ENCODE measurements around the gene MIPOL1.
"Not testable (repeated sequence)": the region's sequence is repeated elsewhere in the genome, so short reads cannot be mapped to it uniquely, and the experiment has no call there.

Gene MIPOL1

GRCh38 chr14:37545174-37545573 lies 347.4 kb downstream of the MIPOL1 start:
- DNase-seq (ENCODE audit: low read depth in 2 of 2): no peak

- no peak for DNase-seq (ENCODE audit: low read depth in 2 of 2)
Observed at GRCh38 chr14:37546621-37547447, 349.1 kb downstream of the MIPOL1 start.

- no peak for DNase-seq (ENCODE audit: low read depth in 2 of 2)
Observed at GRCh38 chr14:37550511-37550910, 352.8 kb downstream of the MIPOL1 start.

- DNase-seq (ENCODE audit: low read depth in 2 of 2): no peak
Observed at GRCh38 chr14:37551119-37551518, 353.4 kb downstream of the MIPOL1 start.

- DNase-seq (ENCODE audit: low read depth in 2 of 2): no peak
Observed at GRCh38 chr14:37553935-37554550, 356.3 kb downstream of the MIPOL1 start.

- DNase-seq (ENCODE audit: low read depth in 2 of 2): not testable (repeated sequence)
Observed at GRCh38 chr14:37555596-37555995, 357.9 kb downstream of the MIPOL1 start.

- DNase-seq (ENCODE audit: low read depth in 2 of 2): no peak
Observed at GRCh38 chr14:37558740-37559139, 361.0 kb downstream of the MIPOL1 start.

GRCh38 chr14:37559386-37559785 lies 361.6 kb downstream of the MIPOL1 start:
- no peak for DNase-seq (ENCODE audit: low read depth in 2 of 2)

- no peak for DNase-seq (ENCODE audit: low read depth in 2 of 2)
Observed at GRCh38 chr14:37563189-37563588, 365.5 kb downstream of the MIPOL1 start.

GRCh38 chr14:37565550-37565949 lies 367.8 kb downstream of the MIPOL1 start:
- no peak for DNase-seq (ENCODE audit: low read depth in 2 of 2)

- DNase-seq (ENCODE audit: low read depth in 2 of 2): no peak
Observed at GRCh38 chr14:37566811-37567371, 369.2 kb downstream of the MIPOL1 start.

GRCh38 chr14:37569729-37570128 lies 372.0 kb downstream of the MIPOL1 start:
- no peak for DNase-seq (ENCODE audit: low read depth in 2 of 2)

GRCh38 chr14:37571391-37571790 lies 373.7 kb downstream of the MIPOL1 start:
- no peak for DNase-seq (ENCODE audit: low read depth in 2 of 2)

GRCh38 chr14:37573356-37573755 lies 375.6 kb downstream of the MIPOL1 start:
- no peak for DNase-seq (ENCODE audit: low read depth in 2 of 2)

GRCh38 chr14:37579274-37579673 lies 381.5 kb downstream of the MIPOL1 start:
- no peak for DNase-seq (ENCODE audit: low read depth in 2 of 2)

- no peak for DNase-seq (ENCODE audit: low read depth in 2 of 2)
Observed at GRCh38 chr14:37580146-37580545, 382.4 kb downstream of the MIPOL1 start.

- DNase-seq (ENCODE audit: low read depth in 2 of 2): no peak
Observed at GRCh38 chr14:37583358-37584210, 385.8 kb downstream of the MIPOL1 start.

- no peak for DNase-seq (ENCODE audit: low read depth in 2 of 2)
Observed at GRCh38 chr14:37584211-37585100, 386.7 kb downstream of the MIPOL1 start.

GRCh38 chr14:37585101-37585511 lies 387.4 kb downstream of the MIPOL1 start:
- no peak for DNase-seq (ENCODE audit: low read depth in 2 of 2)

- no peak for DNase-seq (ENCODE audit: low read depth in 2 of 2)
Observed at GRCh38 chr14:37585971-37586796, 388.4 kb downstream of the MIPOL1 start.

Data from stimulated activated CD8-positive, alpha-beta memory T cell treated with anti-CD3 and anti-CD28 coated beads, Interleukin-2, amount 100 ng/mL, for 48 hours (primary cell).